Measurements from ENCODE around the gene TP53I11. TPM values are rescaled to one million over a fixed set of nuclear protein-coding genes. Genes with fewer than 3 reads are reported as not detected.

The TP53I11 gene
- total RNA-seq, 8 experiments from 2014 or later, result 2.3 to 51.2 (median 25.2) TPM

- 30 to 100% (median 82%) methylated on average over 1 to 5 of the region's 10 CpGs; no CpG with 5 or more reads in 5 of the 10 experiments for WGBS, 10 experiments
- no peak overlapping the region for H3K27ac ChIP-seq
- peaks cover 0 to 10% of the 10 kb centered on the region in 2 donors for H3K4me1 ChIP-seq (replicated peaks in 1 of 2)
- H3K4me3 ChIP-seq, result no peak overlapping the region
- in situ Hi-C loops (cut with MboI; ENCODE audit: low pct_unique_long_range_greater_than_20kb in 2 of 9, low sequenced_read_pairs in 9 of 9, unreplicated experiment in 9 of 9), result no loop called here
- no peak for ATAC-seq (replicated peaks in 6 of 8)
Measured at GRCh38 chr11:44987506-44987905, 36.8 kb upstream of the TP53I11 start.

- ATAC-seq (replicated peaks in 6 of 8), result no peak
- in situ Hi-C loops (cut with MboI; ENCODE audit: low pct_unique_long_range_greater_than_20kb in 2 of 9, low sequenced_read_pairs in 9 of 9, unreplicated experiment in 9 of 9), result no loop called here
- H3K27ac ChIP-seq, result no peak overlapping the region
- no peak overlapping the region for H3K4me3 ChIP-seq
- H3K4me1 ChIP-seq (replicated peaks in 1 of 2), result peaks cover 0 to 10% of the 10 kb centered on the region in 2 donors
- WGBS, 10 experiments, result 33 to 100% (median 89%) methylated on average over 1 to 3 of the region's 3 CpGs
Measured at GRCh38 chr11:44986315-44986714, 35.6 kb upstream of the TP53I11 start.

GRCh38 chr11:44985721-44986120, 35.0 kb upstream of the TP53I11 start:
- Histone ChIP-seq H3K27ac (no peak overlapping the region), H3K4me3 (no peak overlapping the region), H3K4me1 (replicated peaks in 1 of 2) (peaks cover 0 to 6% of the 10 kb centered on the region in 2 donors)
- in situ Hi-C loops (cut with MboI; ENCODE audit: low pct_unique_long_range_greater_than_20kb in 2 of 9, low sequenced_read_pairs in 9 of 9, unreplicated experiment in 9 of 9), result no loop called here
- whole genome bisulfite sequencing, 10 experiments, result 39 to 100% (median 68%) methylated on average over 1 to 6 of the region's 6 CpGs; no CpG with 5 or more reads in 6 of the 10 experiments
- peak in 1 of 8 experiments; percentile 31 for ATAC-seq (replicated peaks in 6 of 8)

GRCh38 chr11:44983786-44984185, 33.1 kb upstream of the TP53I11 start:
- WGBS, 10 experiments, result 38 to 96% (median 78%) methylated on average over 1 to 6 of the region's 7 CpGs; no CpG with 5 or more reads in 3 of the 10 experiments
- in situ Hi-C loops (cut with MboI; ENCODE audit: low pct_unique_long_range_greater_than_20kb in 2 of 9, low sequenced_read_pairs in 9 of 9, unreplicated experiment in 9 of 9), result no loop called here
- no peak for ATAC-seq (replicated peaks in 6 of 8)

GRCh38 chr11:44982496-44983062, 31.9 kb upstream of the TP53I11 start:
- no peak overlapping the region for H3K27ac ChIP-seq
- no peak overlapping the region for H3K4me3 ChIP-seq
- in situ Hi-C loops (cut with MboI; ENCODE audit: low pct_unique_long_range_greater_than_20kb in 2 of 9, low sequenced_read_pairs in 9 of 9, unreplicated experiment in 9 of 9), result no loop called here
- 60 to 100% (median 86%) methylated on average over 1 to 7 of the region's 8 CpGs; no CpG with 5 or more reads in 4 of the 10 experiments for WGBS, 10 experiments
- ATAC-seq (replicated peaks in 6 of 8), result no peak
- peaks cover 8 to 17% of the 10 kb centered on the region in 2 donors for H3K4me1 ChIP-seq (replicated peaks in 1 of 2)

More at GRCh38 chr11:44983786-44984185, 33.1 kb upstream of the TP53I11 start:
- H3K4me3 ChIP-seq, result no peak overlapping the region
- H3K4me1 ChIP-seq (replicated peaks in 1 of 2), result peaks cover 6 to 9% of the 10 kb centered on the region in 2 donors
- H3K27ac ChIP-seq, result no peak overlapping the region

- in situ Hi-C loops (cut with MboI; ENCODE audit: low pct_unique_long_range_greater_than_20kb in 2 of 9, low sequenced_read_pairs in 9 of 9, unreplicated experiment in 9 of 9), result no loop called here
- no peak overlapping the region for H3K27ac ChIP-seq
- 20 to 83% (median 71%) methylated on average over 1 to 8 of the region's 15 CpGs; no CpG with 5 or more reads in 3 of the 10 experiments for WGBS, 10 experiments
- H3K4me3 ChIP-seq, result no peak overlapping the region
- no peak for ATAC-seq (replicated peaks in 6 of 8)
- H3K4me1 ChIP-seq (replicated peaks in 1 of 2), result peaks cover 12 to 33% of the 10 kb centered on the region in 2 donors
Measured at GRCh38 chr11:44980533-44981427, 30.1 kb upstream of the TP53I11 start.

DNA sequence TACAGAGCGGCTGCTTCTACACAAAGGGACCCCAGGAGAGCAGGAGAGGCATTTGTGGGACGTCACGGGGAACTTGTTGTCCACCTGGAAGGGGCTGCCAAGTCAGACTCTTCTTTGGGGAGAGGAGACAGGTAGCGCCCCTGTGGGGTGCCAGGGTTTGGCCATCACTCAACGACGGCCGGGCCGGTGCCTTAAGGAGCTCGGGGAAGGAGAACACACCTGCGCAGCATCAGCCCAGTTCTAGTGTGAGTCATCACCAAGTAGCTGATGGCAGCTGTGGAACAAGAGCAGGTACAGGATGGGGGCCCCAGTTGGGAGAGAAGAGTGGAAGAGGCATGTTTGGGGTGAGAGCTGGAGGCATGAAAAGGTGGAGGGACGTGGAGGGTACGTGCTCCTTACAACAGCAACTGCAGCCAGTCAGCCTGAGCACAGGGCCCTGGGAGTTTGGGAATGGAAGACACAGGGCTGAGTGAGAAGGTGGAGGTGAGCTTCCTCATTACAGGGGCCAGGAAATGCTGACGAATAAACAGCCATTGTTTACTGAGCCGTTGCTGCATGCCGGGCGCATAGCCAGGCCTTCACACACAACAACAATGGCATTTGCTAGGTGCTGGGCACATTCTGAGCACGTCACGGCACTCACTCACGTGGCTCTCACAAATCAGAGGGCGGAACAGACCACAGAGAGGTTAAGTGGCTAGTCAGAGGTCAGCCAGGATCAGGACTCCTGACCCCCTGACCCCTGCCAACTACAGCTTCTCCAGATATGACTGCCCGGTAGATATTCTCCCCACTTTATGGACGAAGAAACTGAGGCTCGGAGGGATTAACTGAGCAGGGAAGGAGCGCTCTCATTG, 29.1 kb upstream of the TP53I11 start:
- in situ Hi-C loops (cut with MboI; ENCODE audit: low pct_unique_long_range_greater_than_20kb in 2 of 9, low sequenced_read_pairs in 9 of 9, unreplicated experiment in 9 of 9), result no loop called here
- Histone ChIP-seq H3K4me3 (no peak overlapping the region), H3K4me1 (replicated peaks in 1 of 2) (peaks cover 12 to 34% of the 10 kb centered on the region in 2 donors), H3K27ac (no peak overlapping the region)
- 40 to 100% (median 85%) methylated on average over 1 to 13 of the region's 24 CpGs; no CpG with 5 or more reads in 4 of the 10 experiments for WGBS, 10 experiments
- no peak for ATAC-seq (replicated peaks in 6 of 8)

- peaks cover 17 to 41% of the 10 kb centered on the region in 2 donors for H3K4me1 ChIP-seq (replicated peaks in 1 of 2)
- 0 to 100% (median 83%) methylated on average over 1 of the region's 1 CpG; no CpG with 5 or more reads in 7 of the 10 experiments for WGBS, 10 experiments
- H3K4me3 ChIP-seq, result no peak overlapping the region
- in situ Hi-C loops (cut with MboI; ENCODE audit: low pct_unique_long_range_greater_than_20kb in 2 of 9, low sequenced_read_pairs in 9 of 9, unreplicated experiment in 9 of 9), result no loop called here
- peak in 2 of 8 experiments; percentile 42 to 88 for ATAC-seq (replicated peaks in 6 of 8)
- H3K27ac ChIP-seq, result peak overlapping the region in 1 of 2 donors; percentile 45
Measured at GRCh38 chr11:44978961-44979331, 28.3 kb upstream of the TP53I11 start.

- ATAC-seq (replicated peaks in 6 of 8), result no peak
- in situ Hi-C loops (cut with MboI; ENCODE audit: low pct_unique_long_range_greater_than_20kb in 2 of 9, low sequenced_read_pairs in 9 of 9, unreplicated experiment in 9 of 9), result no loop called here
- peak overlapping the region in 1 of 2 donors; percentile 45 for H3K27ac ChIP-seq
- WGBS, 10 experiments, result 17 to 80% (median 57%) methylated on average over 1 to 2 of the region's 3 CpGs; no CpG with 5 or more reads in 3 of the 10 experiments
- H3K4me3 ChIP-seq, result no peak overlapping the region
- peaks cover 23 to 46% of the 10 kb centered on the region in 2 donors for H3K4me1 ChIP-seq (replicated peaks in 1 of 2)
Measured at GRCh38 chr11:44978274-44978960, 27.7 kb upstream of the TP53I11 start.

- no peak overlapping the region for H3K27ac ChIP-seq
- H3K4me3 ChIP-seq, result no peak overlapping the region
- in situ Hi-C loops (cut with MboI; ENCODE audit: low pct_unique_long_range_greater_than_20kb in 2 of 9, low sequenced_read_pairs in 9 of 9, unreplicated experiment in 9 of 9), result no loop called here
- peaks cover 25 to 50% of the 10 kb centered on the region in 2 donors for H3K4me1 ChIP-seq (replicated peaks in 1 of 2)
- peak in 2 of 8 experiments; percentile 17 to 20 for ATAC-seq (replicated peaks in 6 of 8)
- 54 to 100% (median 68%) methylated on average over 2 to 6 of the region's 9 CpGs; no CpG with 5 or more reads in 4 of the 10 experiments for WGBS, 10 experiments
Measured at GRCh38 chr11:44977493-44977984, 26.9 kb upstream of the TP53I11 start.

DNA sequence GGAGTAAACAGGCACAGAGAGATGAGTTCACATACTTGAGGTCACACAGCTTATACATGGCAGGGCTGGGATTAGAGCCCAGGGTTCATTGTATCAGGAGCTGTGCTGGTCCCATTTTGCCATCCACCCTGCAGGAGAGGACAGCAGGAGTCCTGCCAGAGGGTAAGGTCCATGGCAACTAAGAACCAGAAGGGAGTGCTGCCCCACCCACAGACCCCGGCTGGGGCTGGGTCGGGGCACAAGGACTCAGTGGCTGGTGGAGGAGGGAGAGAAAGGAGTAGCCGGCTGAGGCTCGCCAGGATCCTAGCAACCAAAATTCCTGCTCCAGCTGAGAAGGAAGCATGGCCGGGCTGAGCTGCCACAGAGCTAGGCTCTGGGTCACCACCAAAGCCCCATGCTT, 25.9 kb upstream of the TP53I11 start:
- 40 to 100% (median 80%) methylated on average over 1 to 3 of the region's 5 CpGs; no CpG with 5 or more reads in 5 of the 10 experiments for WGBS, 10 experiments
- H3K27ac ChIP-seq, result no peak overlapping the region
- no peak overlapping the region for H3K4me3 ChIP-seq
- in situ Hi-C loops (cut with MboI; ENCODE audit: low pct_unique_long_range_greater_than_20kb in 2 of 9, low sequenced_read_pairs in 9 of 9, unreplicated experiment in 9 of 9), result no loop called here
- peak in 1 of 8 experiments; percentile 2 for ATAC-seq (replicated peaks in 6 of 8)
- peaks cover 25 to 50% of the 10 kb centered on the region in 2 donors for H3K4me1 ChIP-seq (replicated peaks in 1 of 2)

All from motor neuron (in vitro differentiated cells).